H9 (cell line): ENCODE measurements around the gene ADAMTS3. TPM values are rescaled to one million over a fixed set of nuclear protein-coding genes. Genes with fewer than 3 reads are reported as not detected.

ENCODE experiments used
- DNase-seq: peaks from one replicate; pipeline ENCODE4 v3.0.0-alpha.2; 2017
- H2AFZ ChIP-seq: one replicate; pipeline ENCODE4 v1.6.1; 2013; ENCODE audit warnings: mild to moderate bottlenecking, low read length, control low read depth, moderate library complexity
- H2AK5ac ChIP-seq: 2 replicates; pipeline ENCODE4 v1.6.1; 2013; ENCODE audit warnings: low read length, control low read depth, mixed read lengths; ENCODE audit not compliant: insufficient read length
- H2BK120ac ChIP-seq: one replicate; pipeline ENCODE4 v1.6.1; 2013; ENCODE audit warnings: low read depth, mild to moderate bottlenecking, low read length, control low read depth, inconsistent platforms; ENCODE audit not compliant: poor library complexity, severe bottlenecking
- H2BK12ac ChIP-seq: 2 replicates; pipeline ENCODE4 v1.6.1; 2013; ENCODE audit warnings: low read length, control low read depth, mixed read lengths, low read depth; ENCODE audit not compliant: insufficient read length
- H2BK15ac ChIP-seq: 2 replicates; pipeline ENCODE4 v1.6.1; 2013; ENCODE audit warnings: low read depth, low read length, control low read depth
- H2BK20ac ChIP-seq: one replicate; pipeline ENCODE4 v1.6.1; 2013; ENCODE audit warnings: low read depth, mild to moderate bottlenecking, low read length, control low read depth, inconsistent platforms; ENCODE audit not compliant: poor library complexity, severe bottlenecking
- H2BK5ac ChIP-seq: 2 replicates; pipeline ENCODE4 v1.6.1; 2013; ENCODE audit warnings: low read length, control low read depth, mixed read lengths; ENCODE audit not compliant: insufficient read length
- H3K14ac ChIP-seq: 2 replicates; pipeline ENCODE4 v1.6.1; 2013; ENCODE audit warnings: low read length, control low read depth; ENCODE audit not compliant: insufficient read depth
- H3K18ac ChIP-seq: 2 replicates; pipeline ENCODE4 v1.6.1; 2013; ENCODE audit warnings: low read depth, mild to moderate bottlenecking, mixed read lengths, low read length, control low read depth; ENCODE audit not compliant: insufficient read length
- H3K23ac ChIP-seq: 2 replicates; pipeline ENCODE4 v1.6.1; 2013; ENCODE audit warnings: low read length, control low read depth, mixed read lengths, low read depth; ENCODE audit not compliant: insufficient read length
- H3K23me2 ChIP-seq: 2 replicates; pipeline ENCODE4 v1.6.1; 2013; ENCODE audit warnings: low read depth, mild to moderate bottlenecking, mixed read lengths, low read length, control low read depth; ENCODE audit not compliant: insufficient read length, poor library complexity, severe bottlenecking
- H3K27ac ChIP-seq: 2 replicates; pipeline ENCODE4 v1.5.1; 2013; ENCODE audit warnings: low read length, control low read depth, mixed read lengths, low read depth; ENCODE audit not compliant: insufficient read length
- H3K27me3 ChIP-seq: 2 replicates; pipeline ENCODE4 v1.6.1; 2013; ENCODE audit warnings: low read length, control low read depth, inconsistent platforms; ENCODE audit not compliant: insufficient read depth
- H3K4ac ChIP-seq: 2 replicates; pipeline ENCODE4 v1.6.1; 2013; ENCODE audit warnings: low read depth, mild to moderate bottlenecking, control low read depth, inconsistent platforms, low read length, moderate library complexity
- H3K4me1 ChIP-seq: 2 replicates; pipeline ENCODE4 v1.6.1; 2013; ENCODE audit warnings: low read length, control low read depth, inconsistent platforms; ENCODE audit not compliant: insufficient read depth
- H3K4me2 ChIP-seq: 2 replicates; pipeline ENCODE4 v1.6.1; 2013; ENCODE audit warnings: low read length, control low read depth, mixed read lengths; ENCODE audit not compliant: insufficient read length, insufficient read depth
- H3K56ac ChIP-seq: 2 replicates; pipeline ENCODE4 v1.6.1; 2013; ENCODE audit warnings: low read depth, mild to moderate bottlenecking, mixed read lengths, low read length, control low read depth; ENCODE audit not compliant: insufficient read length
- H3K79me1 ChIP-seq: 2 replicates; pipeline ENCODE4 v1.6.1; 2013; ENCODE audit warnings: low read depth, mild to moderate bottlenecking, moderate library complexity, low read length, control low read depth, inconsistent platforms; ENCODE audit not compliant: insufficient read depth, poor library complexity, severe bottlenecking
- H3K79me2 ChIP-seq: 2 replicates; pipeline ENCODE4 v1.6.1; 2013; ENCODE audit warnings: low read length, control low read depth, inconsistent platforms; ENCODE audit not compliant: insufficient read depth
- H3K9ac ChIP-seq: 2 replicates; pipeline ENCODE4 v1.6.1; 2013; ENCODE audit warnings: low read length, control low read depth, mixed read lengths; ENCODE audit not compliant: insufficient read length; ENCODE audit errors: extremely low read depth
- H3K9me3 ChIP-seq: one replicate; pipeline ENCODE4 v1.6.1; 2013; ENCODE audit warnings: low read depth, low read length, inconsistent platforms; ENCODE audit not compliant: control insufficient read depth
- H3T11ph ChIP-seq: one replicate; pipeline ENCODE4 v1.6.1; 2013; ENCODE audit warnings: mild to moderate bottlenecking, low read length, control low read depth, inconsistent platforms
- H4K20me1 ChIP-seq: one replicate; pipeline ENCODE4 v1.6.1; 2013; ENCODE audit not compliant: control insufficient read depth, insufficient read length, insufficient read depth
- H4K5ac ChIP-seq: 2 replicates; pipeline ENCODE4 v1.6.1; 2013; ENCODE audit warnings: low read depth, mild to moderate bottlenecking, mixed read lengths, low read length, control low read depth; ENCODE audit not compliant: insufficient read length
- H4K8ac ChIP-seq: replicated peaks from 2 replicates; pipeline ENCODE4 v1.6.1; 2013; ENCODE audit warnings: low read length, control low read depth, mixed read lengths, low read depth; ENCODE audit not compliant: insufficient read length
- H4K91ac ChIP-seq: 2 replicates; pipeline ENCODE4 v1.6.1; 2013; ENCODE audit warnings: low read depth, mild to moderate bottlenecking, moderate library complexity, mixed read lengths, low read length, control low read depth; ENCODE audit not compliant: insufficient read length
- H3K27ac Mint-ChIP-seq, 3 experiments: 2 replicates in 2 of 3; 3 replicates in 1 of 3; pipeline ENCODE4 v1.8.0; 2020 to 2021; ENCODE audit warnings: mixed read lengths in 3 of 3, mild to moderate bottlenecking in 1 of 3, moderate library complexity in 1 of 3
- H3K27me3 Mint-ChIP-seq: 2 replicates; pipeline ENCODE4 v1.8.0; 2021; ENCODE audit warnings: low read depth, mild to moderate bottlenecking, moderate library complexity, mixed read lengths
- H3K36me3 Mint-ChIP-seq, 3 experiments: 2 replicates in 2 of 3; 3 replicates in 1 of 3; pipeline ENCODE4 v1.8.0; 2020 to 2021; ENCODE audit warnings: low read depth in 3 of 3, mixed read lengths in 3 of 3; ENCODE audit not compliant: insufficient read depth in 1 of 3
- H3K4me1 Mint-ChIP-seq, 2 experiments: 2 replicates each; pipeline ENCODE4 v1.8.0; 2020; ENCODE audit warnings: mixed read lengths in 2 of 2
- H3K4me3 Mint-ChIP-seq, 2 experiments: 2 replicates in 1 of 2; 3 replicates in 1 of 2; pipeline ENCODE4 v1.8.0; 2020 to 2021; ENCODE audit warnings: mild to moderate bottlenecking in 2 of 2, mixed read lengths in 2 of 2, moderate library complexity in 1 of 2
- H3K9me3 Mint-ChIP-seq, 2 experiments: 2 replicates in 1 of 2; 3 replicates in 1 of 2; pipeline ENCODE4 v1.8.0; 2020; ENCODE audit warnings: mild to moderate bottlenecking in 2 of 2, mixed read lengths in 2 of 2, moderate library complexity in 1 of 2
- WGBS: extraction: QIAGEN DNeasy Blood & Tissue Kit; methylation state at CpG from one replicate; pipeline ENCODE4 v1.1.7; 2013; ENCODE audit warnings: missing lambda C conversion rate, low lambda C conversion rate, mixed read lengths; ENCODE audit not compliant: insufficient read length; ENCODE audit errors: extremely low coverage; 5-methylcytosine and 5-hydroxymethylcytosine counted together
- total RNA-seq: library from RNA; stranded (reverse); gene quantifications from 2 replicates; pipeline ENCODE4 v1.2.1, GENCODE V29; 2021
- TF ChIP-seq, protein P1 (sequence below): fragments of 200-600 bp; sonication (generic); conservative IDR thresholded peaks from 3 replicates; pipeline ENCODE4 v1.8.0; 2021; ENCODE audit warnings: antibody characterized with exemption, mild to moderate bottlenecking

Gene ADAMTS3
- total RNA-seq, 1 experiment from 2014 or later = 1.1 TPM

DNA sequence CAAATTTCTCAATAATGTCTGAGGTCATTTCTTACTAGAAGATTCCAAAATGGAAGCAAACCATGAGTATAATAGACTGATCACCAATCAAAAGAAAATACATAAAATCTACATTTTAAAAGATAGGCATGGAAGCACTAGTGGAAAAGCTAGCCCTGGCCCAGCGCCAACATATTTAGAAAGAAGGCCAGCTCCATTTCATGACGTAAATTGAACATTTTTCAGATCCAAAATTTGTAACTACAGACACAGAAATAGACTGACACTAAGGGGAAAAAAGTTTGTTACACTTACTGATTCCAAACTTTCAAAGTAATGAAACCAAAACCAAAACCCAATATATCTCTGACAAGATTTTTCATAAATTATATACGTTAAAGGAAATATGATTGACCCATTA, 117.7 kb downstream of the ADAMTS3 start:
- Histone ChIP-seq H2BK20ac (no peak overlapping the region), H2BK120ac (no peak overlapping the region), H3K56ac (no peak overlapping the region), H3K4me2 (no peak overlapping the region), H3K4ac (no peak overlapping the region), H3K23me2 (no peaks in the 10 kb centered on the region), H3K23ac (no peak overlapping the region), H4K20me1 (no peaks in the 10 kb centered on the region), H2BK5ac (no peak overlapping the region), H3K27me3 (no peaks in the 10 kb centered on the region), H3K79me2 (no peaks in the 10 kb centered on the region), H3K14ac (no peak overlapping the region), H2BK15ac (no peak overlapping the region), H2AFZ (no peak overlapping the region), H3K79me1 (no peaks in the 10 kb centered on the region), H3K9me3 (no peaks in the 10 kb centered on the region), H3K9ac (no peak overlapping the region), H4K91ac (no peak overlapping the region), H3K27ac (no peak overlapping the region), H3T11ph (no peak overlapping the region), H2BK12ac (no peak overlapping the region), H3K4me1 (no peaks in the 10 kb centered on the region), H3K18ac (no peak overlapping the region), H4K8ac (no peak overlapping the region), H4K5ac (no peak overlapping the region), H2AK5ac (no peak overlapping the region)
- H3K4me3 Mint-ChIP-seq = no peak overlapping the region
- H3K27ac Mint-ChIP-seq = no peak overlapping the region; a peak in 1 of 7 replicates
- H3K4me1 Mint-ChIP-seq = no peaks in the 10 kb centered on the region
- no peak for DNase-seq
- no peaks in the 10 kb centered on the region for H3K36me3 Mint-ChIP-seq
- H3K9me3 Mint-ChIP-seq = peaks cover 3% of the 10 kb centered on the region in 2 experiments; a peak in 3 of 5 replicates
- WGBS = no CpG with 5 or more reads among the region's 3 CpGs
- no peaks in the 10 kb centered on the region for H3K27me3 Mint-ChIP-seq
- TF ChIP-seq, protein P1, sequence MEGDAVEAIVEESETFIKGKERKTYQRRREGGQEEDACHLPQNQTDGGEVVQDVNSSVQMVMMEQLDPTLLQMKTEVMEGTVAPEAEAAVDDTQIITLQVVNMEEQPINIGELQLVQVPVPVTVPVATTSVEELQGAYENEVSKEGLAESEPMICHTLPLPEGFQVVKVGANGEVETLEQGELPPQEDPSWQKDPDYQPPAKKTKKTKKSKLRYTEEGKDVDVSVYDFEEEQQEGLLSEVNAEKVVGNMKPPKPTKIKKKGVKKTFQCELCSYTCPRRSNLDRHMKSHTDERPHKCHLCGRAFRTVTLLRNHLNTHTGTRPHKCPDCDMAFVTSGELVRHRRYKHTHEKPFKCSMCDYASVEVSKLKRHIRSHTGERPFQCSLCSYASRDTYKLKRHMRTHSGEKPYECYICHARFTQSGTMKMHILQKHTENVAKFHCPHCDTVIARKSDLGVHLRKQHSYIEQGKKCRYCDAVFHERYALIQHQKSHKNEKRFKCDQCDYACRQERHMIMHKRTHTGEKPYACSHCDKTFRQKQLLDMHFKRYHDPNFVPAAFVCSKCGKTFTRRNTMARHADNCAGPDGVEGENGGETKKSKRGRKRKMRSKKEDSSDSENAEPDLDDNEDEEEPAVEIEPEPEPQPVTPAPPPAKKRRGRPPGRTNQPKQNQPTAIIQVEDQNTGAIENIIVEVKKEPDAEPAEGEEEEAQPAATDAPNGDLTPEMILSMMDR = no peak
